ENCODE measurements around the gene ZBTB8OS. TPM values are rescaled to one million over a fixed set of nuclear protein-coding genes. Genes with fewer than 3 reads are reported as not detected.

The ZBTB8OS gene
- total RNA-seq, 1 donor from 2014 or later: 29.9 TPM

DNA sequence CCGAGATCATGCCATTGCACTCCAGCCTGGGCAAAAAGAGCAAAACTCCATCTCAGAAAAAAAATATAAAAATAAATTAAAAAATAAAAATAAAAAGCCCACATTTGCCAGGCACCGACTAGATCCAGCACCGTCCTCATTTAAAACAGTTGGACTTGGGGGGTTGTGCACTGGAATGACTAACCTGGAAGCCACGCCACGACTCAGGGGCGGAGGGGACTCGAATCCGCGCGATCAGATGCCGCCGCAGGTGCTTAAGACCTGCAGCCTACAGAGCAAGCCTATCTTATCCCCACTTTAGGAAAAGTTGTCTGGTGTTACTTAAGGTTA is 38.5 kb downstream of the ZBTB8OS start:
- no peak for DNase-seq (ENCODE audit: low spot score)

GRCh38 chr1:32609180-32609579 is 41.2 kb downstream of the ZBTB8OS start:
- DNase-seq (ENCODE audit: low spot score): no peak

DNA sequence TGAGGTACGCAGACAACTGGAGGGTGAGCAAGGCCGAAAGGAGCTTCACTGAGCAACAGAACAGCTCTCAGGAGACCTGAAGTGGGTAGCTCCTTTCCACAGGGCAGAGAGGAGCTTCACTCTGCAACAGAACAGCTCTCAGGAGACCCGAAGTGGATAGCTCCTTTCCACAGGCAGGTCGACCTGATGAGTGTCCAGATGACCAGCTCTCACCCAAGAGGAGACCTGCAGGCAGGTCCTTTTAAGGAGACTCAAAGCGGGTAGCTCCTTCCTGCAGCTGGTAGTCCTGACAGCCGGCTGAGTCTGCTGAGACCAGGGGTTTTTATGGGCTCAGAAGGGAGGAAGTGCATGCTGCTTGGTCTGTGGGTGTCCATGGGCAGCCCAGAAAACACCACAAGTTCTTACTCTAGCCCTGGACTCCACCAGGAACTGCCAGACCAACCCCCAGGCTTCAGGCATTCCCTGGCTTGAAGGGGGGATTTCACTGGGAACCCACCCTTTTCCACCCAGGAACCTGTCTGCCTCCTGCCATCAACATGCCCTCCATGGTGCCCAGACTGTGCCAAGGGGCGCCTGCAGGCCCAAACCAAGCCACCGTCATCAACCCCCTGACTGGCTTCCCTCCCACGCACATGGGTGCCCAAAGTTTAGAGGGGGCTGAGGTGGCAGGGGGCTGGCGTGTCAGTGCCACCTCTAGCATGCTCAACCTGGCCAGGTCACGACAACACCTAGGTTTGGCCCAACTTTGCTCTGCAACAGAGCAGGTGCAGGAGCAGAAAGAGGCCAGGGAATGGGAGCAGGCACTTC is 43.6 kb downstream of the ZBTB8OS start:
- DNase-seq (ENCODE audit: low spot score): no peak

DNA sequence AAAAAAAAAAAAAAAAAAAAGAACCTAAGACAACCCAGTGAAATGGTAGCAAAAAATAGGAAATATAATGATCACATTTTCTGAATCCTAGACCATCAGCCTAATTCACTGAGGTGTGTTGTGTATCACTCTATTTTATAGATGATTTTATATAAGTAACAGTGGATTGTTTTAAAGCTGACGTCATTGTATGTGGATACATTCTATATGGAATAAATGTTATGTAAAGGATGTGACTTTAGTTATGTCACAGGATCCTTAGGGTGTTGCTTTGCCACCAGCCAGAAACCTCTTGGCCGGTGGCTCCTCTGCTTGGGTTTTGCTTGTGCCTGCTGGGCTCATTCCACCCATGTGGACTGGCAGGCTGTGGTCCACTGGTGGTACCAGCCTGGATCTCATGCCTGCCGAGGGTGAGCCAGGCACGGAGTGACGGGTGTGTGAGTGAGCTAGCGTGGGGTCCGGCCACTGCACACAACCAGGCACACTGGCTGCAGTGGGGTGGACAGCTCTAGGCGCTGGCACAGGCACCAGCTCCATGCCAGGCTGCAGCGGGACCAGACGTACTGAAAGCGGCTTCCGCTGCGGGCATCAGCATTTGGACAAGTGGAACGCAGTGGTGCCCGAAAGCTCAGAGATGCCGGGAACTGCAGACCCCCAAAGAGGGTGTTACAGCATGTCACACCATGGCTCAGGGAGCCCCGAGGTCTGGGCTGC is 44.5 kb downstream of the ZBTB8OS start:
- DNase-seq (ENCODE audit: low spot score): no peak

- DNase-seq (ENCODE audit: low spot score): no peak
Measured at GRCh38 chr1:32600034-32600433, 50.3 kb downstream of the ZBTB8OS start.

GRCh38 chr1:32592943-32593342 is 57.4 kb downstream of the ZBTB8OS start:
- no peak for DNase-seq (ENCODE audit: low spot score)

DNA sequence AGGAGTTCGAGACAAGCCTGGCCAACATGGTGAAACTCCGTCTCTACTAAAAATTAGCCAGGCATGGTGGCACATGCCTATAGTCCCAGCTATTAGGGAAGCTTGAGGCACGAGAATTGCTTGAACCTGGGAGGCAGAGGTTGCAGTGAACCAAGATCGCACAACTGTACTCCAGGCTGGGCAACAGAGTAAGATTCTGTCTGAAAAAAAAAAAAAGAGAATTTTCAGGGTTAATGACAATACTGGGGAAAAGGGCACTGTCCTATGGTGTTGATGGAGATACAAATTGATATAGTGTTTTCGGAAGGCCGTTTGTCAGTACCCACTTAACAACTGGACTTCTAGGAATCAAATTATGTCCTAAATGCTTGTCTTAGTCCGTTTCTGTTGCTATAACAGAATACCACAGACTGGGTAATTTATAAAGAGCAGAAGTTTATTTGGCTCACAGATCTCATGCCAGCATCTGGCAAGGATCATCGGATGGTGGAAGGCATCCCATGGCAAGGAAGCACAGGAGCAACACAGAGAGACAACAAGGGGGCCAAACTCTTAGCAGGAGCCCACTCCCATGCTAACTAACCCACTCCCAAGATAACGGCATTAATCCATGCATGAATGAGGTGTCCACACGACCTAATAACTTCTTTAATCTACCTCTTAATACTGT is 69.9 kb downstream of the ZBTB8OS start:
- DNase-seq (ENCODE audit: low spot score): peak; percentile 12

Other genes starting within 250 kb of the ZBTB8OS start
- 0.03 TPM for gene ZBTB8B, start 185.5 kb downstream of the ZBTB8OS start, total RNA-seq
- 7.3 TPM for gene ZBTB8A, start 111.1 kb downstream of the ZBTB8OS start, total RNA-seq
- 174 TPM for gene RBBP4, start 658 bp upstream of the ZBTB8OS start, total RNA-seq
- 17.4 TPM for gene SYNC, start 52.2 kb upstream of the ZBTB8OS start, total RNA-seq
- 28.5 TPM for gene YARS1, start 166.8 kb upstream of the ZBTB8OS start, total RNA-seq
- 26.9 TPM for gene S100PBP, start 167.1 kb upstream of the ZBTB8OS start, total RNA-seq
- gene FNDC5, start 220.4 kb upstream of the ZBTB8OS start, total RNA-seq: 8.4 TPM
- gene HPCA, start 235.9 kb upstream of the ZBTB8OS start, total RNA-seq: 1.8 TPM

Data from mucosa of gallbladder (tissue), 1 donor.